GM10847 (cell line): ENCODE data around the gene GCK.

Experiments
- POLR2A ChIP-seq: IDR thresholded peaks from 2 replicates; pipeline ENCODE4 v1.6.1; 2011; ENCODE audit not compliant: insufficient read length; ENCODE audit errors: extremely low read depth

GCK gene

DNA sequence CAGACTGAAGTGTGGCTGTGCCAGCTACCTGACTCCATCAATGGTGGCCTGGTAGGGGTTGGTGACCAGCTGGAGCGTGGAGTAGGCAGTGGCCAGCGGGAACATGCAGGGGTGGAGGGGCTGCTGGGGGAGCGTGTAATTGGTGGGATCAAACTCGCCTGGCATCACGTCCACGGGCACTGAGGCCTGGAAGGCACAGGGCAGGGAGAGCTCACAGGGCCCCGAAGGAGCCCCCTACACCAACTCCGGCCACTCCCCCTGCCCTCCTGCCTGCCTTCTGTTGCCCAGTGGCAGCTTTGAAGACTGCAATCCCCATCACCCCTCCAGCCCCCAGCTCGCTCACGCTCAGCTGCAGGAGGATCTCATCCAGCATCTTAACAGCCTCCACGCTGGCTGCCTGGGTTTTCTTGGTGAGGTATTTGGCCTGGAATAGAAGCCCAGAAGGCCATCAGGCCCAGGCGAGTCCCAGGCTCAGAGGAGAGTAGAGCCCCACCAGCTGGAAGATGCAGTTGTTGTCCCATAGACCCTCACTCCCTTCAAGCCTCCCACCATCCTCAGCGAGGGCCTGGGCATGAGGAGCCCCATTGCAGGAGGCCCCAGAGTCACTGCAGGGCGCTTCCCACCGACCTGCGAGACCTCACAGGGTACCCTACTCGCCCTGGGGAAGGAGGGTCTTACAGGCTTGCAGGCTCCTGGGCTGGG lies 73.0 kb downstream of the GCK start:
- no peak for TF ChIP-seq POLR2A

GRCh38 chr7:44114586-44115310 lies 74.5 kb downstream of the GCK start:
- TF ChIP-seq POLR2A: no peak

DNA sequence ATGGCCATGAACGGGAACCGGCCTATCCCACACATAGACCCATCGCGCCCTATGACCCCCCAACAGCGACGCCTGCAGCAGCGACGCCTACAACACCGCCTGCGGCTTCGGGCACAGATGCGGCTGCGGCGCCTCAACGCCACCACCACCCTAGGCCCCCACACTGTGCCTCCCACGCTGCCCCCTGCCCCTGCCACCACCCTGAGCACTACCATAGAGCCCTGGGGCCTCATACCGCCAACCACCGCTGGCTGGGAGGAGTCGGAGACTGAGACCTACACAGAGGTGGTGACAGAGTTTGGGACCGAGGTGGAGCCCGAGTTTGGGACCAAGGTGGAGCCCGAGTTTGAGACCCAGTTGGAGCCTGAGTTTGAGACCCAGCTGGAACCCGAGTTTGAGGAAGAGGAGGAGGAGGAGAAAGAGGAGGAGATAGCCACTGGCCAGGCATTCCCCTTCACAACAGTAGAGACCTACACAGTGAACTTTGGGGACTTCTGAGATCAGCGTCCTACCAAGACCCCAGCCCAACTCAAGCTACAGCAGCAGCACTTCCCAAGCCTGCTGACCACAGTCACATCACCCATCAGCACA lies 75.4 kb downstream of the GCK start:
- no peak for TF ChIP-seq POLR2A

GRCh38 chr7:44112997-44113763 lies 76.1 kb downstream of the GCK start:
- TF ChIP-seq POLR2A: no peak

DNA sequence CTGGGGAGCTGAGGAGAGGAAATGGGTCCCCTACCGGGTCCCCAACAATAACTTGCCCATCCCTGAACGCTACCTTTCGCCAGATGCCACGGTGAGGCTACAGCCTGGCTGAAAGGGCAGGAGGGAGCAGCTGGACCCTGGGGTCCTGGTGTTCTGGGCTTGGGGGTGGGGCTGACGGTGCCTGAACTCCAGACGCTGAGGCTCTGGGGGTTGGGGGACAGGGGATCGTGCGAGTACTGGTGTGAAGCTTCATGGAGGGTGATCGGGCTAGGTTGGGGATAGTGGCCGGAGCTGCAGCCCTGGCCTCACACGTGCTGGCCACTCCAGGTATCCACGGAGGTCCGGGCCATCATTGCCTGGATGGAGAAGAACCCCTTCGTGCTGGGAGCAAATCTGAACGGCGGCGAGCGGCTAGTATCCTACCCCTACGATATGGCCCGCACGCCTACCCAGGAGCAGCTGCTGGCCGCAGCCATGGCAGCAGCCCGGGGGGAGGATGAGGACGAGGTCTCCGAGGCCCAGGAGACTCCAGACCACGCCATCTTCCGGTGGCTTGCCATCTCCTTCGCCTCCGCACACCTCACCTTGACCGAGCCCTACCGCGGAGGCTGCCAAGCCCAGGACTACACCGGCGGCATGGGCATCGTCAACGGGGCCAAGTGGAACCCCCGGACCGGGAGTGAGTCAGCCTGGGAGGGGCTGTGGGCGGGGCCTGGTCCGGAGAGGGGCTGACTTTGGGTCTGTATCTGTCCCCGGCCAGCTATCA lies 76.8 kb downstream of the GCK start:
- no peak for TF ChIP-seq POLR2A

DNA sequence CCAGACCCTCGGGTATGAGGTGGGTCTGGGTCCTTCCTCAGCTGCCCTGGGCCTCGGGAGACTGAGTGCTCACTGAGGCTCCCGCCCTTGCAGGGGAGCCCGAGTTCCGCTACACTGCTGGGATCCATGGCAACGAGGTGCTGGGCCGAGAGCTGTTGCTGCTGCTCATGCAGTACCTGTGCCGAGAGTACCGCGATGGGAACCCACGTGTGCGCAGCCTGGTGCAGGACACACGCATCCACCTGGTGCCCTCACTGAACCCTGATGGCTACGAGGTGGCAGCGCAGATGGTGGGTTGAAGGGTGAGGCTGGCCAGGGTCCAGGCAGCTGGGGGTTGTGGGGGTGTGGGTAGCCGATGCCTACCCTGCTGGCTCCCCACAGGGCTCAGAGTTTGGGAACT lies 77.5 kb downstream of the GCK start:
- no peak for TF ChIP-seq POLR2A

GRCh38 chr7:44110719-44111635 lies 78.3 kb downstream of the GCK start:
- TF ChIP-seq POLR2A: no peak

GRCh38 chr7:44109991-44110390 lies 79.2 kb downstream of the GCK start:
- TF ChIP-seq POLR2A: no peak

- TF ChIP-seq POLR2A: no peak
Measured at GRCh38 chr7:44108768-44109750, 80.2 kb downstream of the GCK start.

DNA sequence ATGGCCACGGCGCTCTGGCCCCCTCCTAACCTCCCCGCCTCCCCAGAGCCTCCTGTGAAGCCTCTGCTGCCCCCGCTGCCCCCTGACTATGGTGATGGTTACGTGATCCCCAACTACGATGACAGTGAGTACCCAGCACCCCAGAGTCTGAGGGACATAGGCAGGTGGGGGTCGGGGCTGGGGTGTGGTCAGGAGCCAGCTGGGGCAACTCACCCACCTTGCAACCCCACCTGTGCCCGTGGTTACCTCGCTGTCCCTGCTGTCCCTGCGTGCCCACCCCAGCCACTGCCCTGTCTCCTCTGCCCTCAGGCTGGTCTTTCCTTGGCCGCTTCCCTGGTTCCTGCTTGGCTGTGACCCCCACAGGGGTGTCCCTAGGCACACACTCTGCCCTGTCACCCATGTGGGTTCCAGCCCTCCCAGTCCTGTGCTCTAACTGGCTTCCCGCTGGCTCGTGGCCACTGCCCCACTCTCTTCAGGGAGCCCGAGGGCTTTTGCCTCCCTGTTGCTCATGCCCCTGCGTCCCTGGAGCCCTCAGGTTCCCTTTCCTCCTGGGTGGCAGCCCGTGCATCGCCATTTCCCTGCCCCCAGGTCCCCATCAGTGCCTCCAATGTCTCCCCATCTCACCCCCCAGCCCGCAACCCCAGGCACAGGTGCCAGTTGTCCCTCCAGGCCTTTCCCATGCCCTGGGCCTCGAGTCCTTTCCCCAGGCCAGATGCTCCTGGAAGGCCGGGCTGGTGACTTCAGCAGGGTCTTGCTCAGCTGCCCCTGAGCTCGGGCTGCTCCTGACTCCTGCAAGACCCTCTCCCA lies 81.1 kb downstream of the GCK start:
- no peak for TF ChIP-seq POLR2A

DNA sequence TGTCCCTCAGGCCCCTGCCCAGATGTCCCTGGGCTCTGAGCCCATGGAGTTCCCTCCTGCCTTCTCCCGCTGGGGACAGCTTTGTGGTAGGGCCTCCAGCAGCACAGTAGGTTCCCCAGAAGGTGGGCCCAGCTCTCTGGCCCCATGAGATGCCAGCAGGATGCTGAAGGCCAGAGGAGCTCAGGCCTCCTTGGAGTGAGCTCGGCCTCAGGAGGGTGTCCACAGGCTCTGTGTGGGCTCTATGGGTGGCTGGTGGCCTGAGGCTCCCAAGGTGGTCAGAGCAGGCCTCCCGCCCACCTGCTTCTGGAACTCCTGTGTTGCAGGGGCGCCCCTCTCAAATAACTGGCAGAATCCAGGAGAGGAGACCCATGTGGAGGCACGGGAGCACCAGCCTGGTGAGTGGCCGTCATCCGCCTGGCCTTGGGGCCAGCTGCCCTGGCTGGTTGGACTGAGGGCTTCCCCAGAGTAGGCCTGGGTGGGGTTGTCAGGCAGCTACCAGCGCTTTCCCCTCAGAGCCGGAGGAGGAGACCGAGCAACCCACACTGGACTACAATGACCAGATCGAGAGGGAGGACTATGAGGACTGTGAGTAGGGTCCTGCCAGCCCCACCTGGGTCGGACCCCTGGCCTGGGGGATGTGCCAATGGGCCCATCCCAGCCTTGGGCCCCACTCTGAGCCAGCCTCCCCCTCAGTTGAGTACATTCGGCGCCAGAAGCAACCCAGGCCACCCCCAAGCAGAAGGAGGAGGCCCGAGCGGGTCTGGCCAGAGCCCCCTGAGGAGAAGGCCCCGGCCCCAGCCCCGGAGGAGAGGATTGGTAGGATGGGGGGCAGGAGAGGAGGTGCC lies 81.9 kb downstream of the GCK start:
- TF ChIP-seq POLR2A: no peak
